ENCODE data around the gene COL27A1.

- TF ChIP-seq CTCF (conservative IDR thresholded peaks at IDR 0.05) (no peak), ZFX (IDR thresholded peaks at IDR 0.05) (no peak)
Observed at GRCh38 chr9:114169952-114170770, 14.8 kb downstream of the COL27A1 start.

Data from C4-2B (cell line).